Thoracic aorta (tissue), 2 donors: ENCODE measurements around the gene PNMT. TPM values are rescaled to one million over a fixed set of nuclear protein-coding genes. Genes with fewer than 3 reads are reported as not detected.

Experiments
- ATAC-seq: fragments of 150-250 bp; one replicate; pipeline ENCODE4 v1.8.0; 2017; ENCODE audit warnings: low read depth; ENCODE audit not compliant: insufficient number of reproducible peaks, low FRiP score
- DNase-seq: peaks from one replicate; pipeline ENCODE4 v3.0.0-alpha.2; 2020; ENCODE audit warnings: low spot score
- H3K27ac ChIP-seq, 2 donors: fragments of 200-600 bp; sonication (generic); 1 replicate in 1 of 2; 2 replicates in 1 of 2; pipeline ENCODE4 v1.5.1; 2016; ENCODE audit warnings: mild to moderate bottlenecking in 2 of 2, moderate library complexity in 2 of 2
- H3K27me3 ChIP-seq: fragments of 200-600 bp; sonication (generic); replicated peaks from 2 replicates; pipeline ENCODE4 v1.6.0; 2016; ENCODE audit warnings: mild to moderate bottlenecking; ENCODE audit not compliant: insufficient read depth
- H3K36me3 ChIP-seq: fragments of 200-600 bp; sonication (generic); one replicate; pipeline ENCODE4 v1.5.1; 2016
- H3K4me1 ChIP-seq, 2 donors: fragments of 200-600 bp; sonication (generic); 1 replicate in 1 of 2; 2 replicates in 1 of 2; pipeline versions ENCODE4 v1.5.1 to v1.6.0; 2016; ENCODE audit warnings: low read depth in 2 of 2, mild to moderate bottlenecking in 1 of 2; ENCODE audit not compliant: control insufficient read depth in 1 of 2
- H3K4me3 ChIP-seq: fragments of 200-600 bp; sonication (generic); 2 replicates; pipeline ENCODE4 v1.5.1; 2016; ENCODE audit warnings: mild to moderate bottlenecking
- H3K9me3 ChIP-seq: fragments of 200-600 bp; sonication (generic); 2 replicates; pipeline ENCODE4 v1.5.1; 2016
- CTCF ChIP-seq: fragments of 200-600 bp; sonication (generic); IDR thresholded peaks from one replicate; pipeline ENCODE4 v1.5.1; 2019; ENCODE audit warnings: antibody characterized with exemption
- total RNA-seq, 2 donors: library from RNA; depleted of rRNA; stranded (reverse); fragments of >200 nt; gene quantifications; one replicate each; pipeline versions ENCODE4 v1.1.0 to v1.2.3, GENCODE V29; 2016

Gene PNMT
- total RNA-seq, 2 donors from 2014 or later, result 3.1 to 22.9 TPM

- ATAC-seq (no peak), DNase-seq (no peak)
- H3K9me3 ChIP-seq, result no peaks in the 10 kb centered on the region
Observed at GRCh38 chr17:39631403-39631802, 36.9 kb upstream of the PNMT start.

GRCh38 chr17:39632153-39632941 is 35.9 kb upstream of the PNMT start:
- H3K27me3 ChIP-seq, result no peaks in the 10 kb centered on the region
- H3K27ac ChIP-seq, result no peak overlapping the region
- H3K9me3 ChIP-seq, result no peaks in the 10 kb centered on the region
- no peak for ATAC-seq
- no peak overlapping the region for H3K4me3 ChIP-seq
- no peak for TF ChIP-seq CTCF
- no peaks in the 10 kb centered on the region for H3K36me3 ChIP-seq
- H3K4me1 ChIP-seq, result peaks cover 5 to 12% of the 10 kb centered on the region in 2 donors
- no peak for DNase-seq

More at GRCh38 chr17:39631403-39631802, 36.9 kb upstream of the PNMT start:
- no peak for TF ChIP-seq CTCF
- Histone ChIP-seq H3K27me3 (no peaks in the 10 kb centered on the region), H3K27ac (no peak overlapping the region), H3K4me1 (peaks cover 6 to 17% of the 10 kb centered on the region in 2 donors), H3K36me3 (no peaks in the 10 kb centered on the region), H3K4me3 (no peak overlapping the region)

- no peak overlapping the region for H3K27ac ChIP-seq
- no peak overlapping the region for H3K4me3 ChIP-seq
- H3K27me3 ChIP-seq, result no peaks in the 10 kb centered on the region
- no peaks in the 10 kb centered on the region for H3K9me3 ChIP-seq
- H3K4me1 ChIP-seq, result peaks cover 14 to 23% of the 10 kb centered on the region in 2 donors
- ATAC-seq, result no peak
- no peak for DNase-seq
- no peaks in the 10 kb centered on the region for H3K36me3 ChIP-seq
- no peak for TF ChIP-seq CTCF
Observed at GRCh38 chr17:39633570-39634183, 34.6 kb upstream of the PNMT start.

GRCh38 chr17:39634384-39634871 is 33.8 kb upstream of the PNMT start:
- ATAC-seq, result no peak
- H3K36me3 ChIP-seq, result no peaks in the 10 kb centered on the region
- H3K27ac ChIP-seq, result no peak overlapping the region
- H3K4me1 ChIP-seq, result peaks cover 21 to 29% of the 10 kb centered on the region in 2 donors
- DNase-seq, result no peak
- no peaks in the 10 kb centered on the region for H3K9me3 ChIP-seq
- H3K27me3 ChIP-seq, result no peaks in the 10 kb centered on the region
- no peak overlapping the region for H3K4me3 ChIP-seq
- peak; percentile 77 for TF ChIP-seq CTCF

- Histone ChIP-seq H3K9me3 (no peaks in the 10 kb centered on the region), H3K4me3 (no peak overlapping the region), H3K27me3 (no peaks in the 10 kb centered on the region), H3K27ac (no peak overlapping the region), H3K4me1 (peaks cover 26 to 36% of the 10 kb centered on the region in 2 donors), H3K36me3 (no peaks in the 10 kb centered on the region)
- ATAC-seq (no peak), DNase-seq (no peak)
- no peak for TF ChIP-seq CTCF
Observed at GRCh38 chr17:39635614-39636176, 32.6 kb upstream of the PNMT start.
